Immature natural killer cell (primary cell): ENCODE measurements around the gene TEAD2. TPM values are rescaled to one million over a fixed set of nuclear protein-coding genes. Genes with fewer than 3 reads are reported as not detected.
"Not testable (repeated sequence)": the region's sequence is repeated elsewhere in the genome, so short reads cannot be mapped to it uniquely, and the experiment has no call there.

Experiments
- DNase-seq, 3 donors: peaks; one replicate each; pipeline ENCODE4 v3.0.0; 2022; ENCODE audit warnings: mixed read lengths in 1 of 3
- H3K27ac Mint-ChIP-seq, 6 donors: one replicate each; pipeline ENCODE4 v1.8.0; 2020; ENCODE audit warnings: mixed read lengths in 6 of 6, mild to moderate bottlenecking in 5 of 6, inconsistent platforms in 4 of 6, moderate library complexity in 3 of 6
- H3K27me3 Mint-ChIP-seq, 3 donors: one replicate each; pipeline ENCODE4 v1.8.0; 2020 to 2021; ENCODE audit warnings: low read depth in 3 of 3, mild to moderate bottlenecking in 3 of 3, mixed read lengths in 3 of 3, moderate library complexity in 3 of 3, inconsistent platforms in 1 of 3
- H3K36me3 Mint-ChIP-seq, 3 donors: one replicate each; pipeline ENCODE4 v1.8.0; 2020; ENCODE audit warnings: mixed read lengths in 3 of 3, inconsistent platforms in 2 of 3, mild to moderate bottlenecking in 2 of 3
- H3K4me1 Mint-ChIP-seq, 2 donors: one replicate each; pipeline ENCODE4 v1.8.0; 2020; ENCODE audit warnings: inconsistent platforms in 2 of 2, mild to moderate bottlenecking in 2 of 2, mixed read lengths in 2 of 2, moderate library complexity in 1 of 2
- H3K4me3 Mint-ChIP-seq, 5 donors: one replicate each; pipeline ENCODE4 v1.8.0; 2020; ENCODE audit warnings: mild to moderate bottlenecking in 5 of 5, mixed read lengths in 5 of 5, inconsistent platforms in 3 of 5, moderate library complexity in 3 of 5
- H3K9me3 Mint-ChIP-seq, 6 donors: one replicate each; pipeline ENCODE4 v1.8.0; 2020; ENCODE audit warnings: mild to moderate bottlenecking in 6 of 6, mixed read lengths in 6 of 6, inconsistent platforms in 4 of 6, moderate library complexity in 3 of 6
- polyA plus RNA-seq, 3 donors: library from polyadenylated mRNA; unstranded; fragments of 300-500 nt; fragmentation: Illumina TruSeq; gene quantifications; one replicate each; pipeline ENCODE4 v1.2.3, GENCODE V29; 2021

Gene TEAD2
- polyA plus RNA-seq, 3 donors from 2014 or later, result not detected

DNA sequence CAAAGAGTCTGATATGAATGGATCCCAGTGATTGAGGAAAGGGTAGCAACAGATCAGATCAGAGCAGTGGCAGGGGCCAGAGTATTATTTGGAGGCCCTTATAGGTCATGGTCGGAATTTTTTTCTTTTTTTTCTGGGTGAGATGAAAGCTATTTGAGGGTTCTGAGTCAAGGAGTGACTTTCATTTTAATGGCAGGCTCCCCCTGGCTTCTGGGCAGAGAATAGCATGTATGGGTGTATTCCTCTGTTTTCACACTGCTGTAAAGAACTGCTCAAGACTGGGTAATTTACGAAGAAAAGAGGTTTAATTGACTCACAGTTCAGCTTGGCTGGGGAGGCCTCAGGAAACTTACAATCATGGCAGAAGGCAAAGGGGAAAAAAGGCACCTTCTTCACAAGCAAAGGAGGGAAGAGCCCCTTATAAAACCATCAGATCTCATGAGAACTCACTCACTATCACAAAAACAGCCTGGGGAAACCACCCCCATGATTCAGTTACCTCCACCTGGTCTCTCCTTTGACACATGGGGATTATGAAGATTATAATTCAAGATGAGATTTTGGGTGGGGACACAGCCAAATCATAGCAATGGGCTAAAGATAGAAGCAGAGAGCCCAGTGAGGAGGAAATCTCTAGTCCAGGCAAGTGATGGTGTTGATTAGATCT is 34.2 kb downstream of the TEAD2 start:
- Mint-ChIP-seq H3K36me3 (peaks cover 14 to 36% (median 33%) of the 10 kb centered on the region in 3 donors), H3K4me1 (peaks cover 39 to 58% of the 10 kb centered on the region in 2 donors), H3K27ac (peak overlapping the region in 5 of 6 donors; percentile 18 to 43 (median 21)), H3K4me3 (no peak overlapping the region), H3K9me3 (no peaks in the 10 kb centered on the region), H3K27me3 (peaks cover 0 to 3% (median 0%) of the 10 kb centered on the region in 3 donors)
- peak in 1 of 3 donors; percentile 27 for DNase-seq

DNA sequence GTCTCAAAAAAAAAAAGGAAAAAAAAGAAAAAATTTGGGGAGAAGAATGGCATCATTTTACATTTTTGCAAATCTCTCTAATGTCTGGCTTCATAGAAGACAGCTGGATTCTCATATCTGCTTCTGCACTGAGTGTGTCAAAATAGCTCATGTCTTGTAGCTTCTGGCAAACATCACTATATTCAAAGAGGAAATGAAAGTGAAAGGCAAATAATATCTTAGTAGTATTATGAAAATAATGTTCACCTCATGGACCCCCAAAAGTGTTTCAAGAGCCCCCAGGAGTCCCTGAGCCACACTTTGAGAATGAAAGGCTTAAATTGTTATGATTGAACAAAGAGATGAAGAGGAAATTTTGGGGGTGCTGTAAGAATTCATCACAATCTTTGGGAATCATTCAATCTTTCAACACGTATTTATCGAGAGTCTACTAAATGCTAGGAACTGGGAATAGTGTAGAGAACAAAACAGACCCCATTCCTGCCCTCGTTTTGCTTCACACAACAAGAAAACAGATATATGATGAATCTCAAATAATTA is 36.0 kb downstream of the TEAD2 start:
- Mint-ChIP-seq H3K36me3 (peaks cover 17 to 37% (median 35%) of the 10 kb centered on the region in 3 donors), H3K9me3 (no peaks in the 10 kb centered on the region), H3K4me3 (no peak overlapping the region), H3K4me1 (peaks cover 23 to 41% of the 10 kb centered on the region in 2 donors), H3K27ac (no peak overlapping the region), H3K27me3 (peaks cover 0 to 3% (median 0%) of the 10 kb centered on the region in 3 donors)
- no peak for DNase-seq

DNA sequence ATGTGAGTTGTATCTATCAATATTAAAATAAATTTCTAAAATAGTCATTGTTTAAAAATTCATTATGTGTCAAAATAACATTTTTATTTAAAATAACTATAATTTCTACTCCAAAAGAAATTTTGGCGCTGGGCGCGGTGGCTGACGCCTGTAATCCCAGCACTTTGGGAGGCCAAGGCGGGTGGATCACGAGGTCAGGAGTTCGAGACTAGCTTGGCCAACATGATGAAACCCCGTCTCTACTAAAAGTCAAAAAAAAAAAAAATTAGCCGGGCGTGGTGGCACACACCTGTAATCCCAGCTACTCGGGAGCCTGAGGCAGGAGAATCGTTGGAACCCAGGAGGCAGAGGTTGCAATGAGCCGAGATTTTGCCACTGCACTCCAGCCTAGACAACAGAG is 36.5 kb downstream of the TEAD2 start:
- H3K27ac Mint-ChIP-seq, H3K9me3 Mint-ChIP-seq, H3K4me3 Mint-ChIP-seq, H3K27me3 Mint-ChIP-seq, DNase-seq: not testable (repeated sequence)
- Mint-ChIP-seq H3K36me3 (peaks cover 17 to 39% (median 37%) of the 10 kb centered on the region in 3 donors), H3K4me1 (peaks cover 23 to 37% of the 10 kb centered on the region in 2 donors)

DNA sequence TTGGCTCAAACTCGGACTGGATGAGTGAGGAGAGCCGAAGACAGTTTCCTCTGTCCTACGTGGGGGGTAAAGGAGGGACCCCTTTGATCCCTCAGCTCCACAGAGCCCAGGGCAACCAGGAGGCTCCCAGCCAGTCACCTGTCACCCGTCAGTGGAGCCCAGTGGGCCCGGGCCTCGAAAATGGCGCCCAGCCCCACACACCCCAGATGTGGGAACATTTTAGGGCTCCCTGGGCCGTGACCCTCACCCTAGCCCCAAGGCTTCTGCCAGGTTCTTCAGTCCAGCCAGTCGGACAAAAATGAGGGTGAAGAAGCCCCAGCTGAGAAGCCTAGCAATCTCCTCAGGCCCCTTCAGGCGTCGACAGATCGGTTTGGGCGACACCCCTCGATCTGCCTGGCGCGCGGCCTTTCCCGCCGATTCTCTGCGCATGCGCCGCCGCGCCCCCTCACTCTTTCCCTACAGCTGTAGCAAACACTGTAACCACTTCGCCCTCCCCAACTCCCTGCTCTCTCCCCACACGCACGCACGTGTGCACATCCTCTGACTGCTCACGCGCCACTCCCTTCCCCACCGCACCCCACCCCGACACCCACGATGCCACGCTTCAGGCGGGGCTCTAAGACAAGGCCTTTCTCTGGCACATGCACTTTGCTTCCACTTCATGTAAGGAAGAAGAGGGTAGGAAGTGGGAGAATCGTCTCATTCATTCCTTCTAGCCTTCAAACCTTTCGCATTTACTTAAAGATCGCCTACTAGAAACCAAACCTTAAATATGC is 37.2 kb downstream of the TEAD2 start, which contains the start of gene SLC6A16:
Gene SLC6A16 (minus strand): TSS at position 391 of the 776 bp plus-strand sequence. CDS start 13,844 bp downstream, outside the sequence.
- H3K9me3 Mint-ChIP-seq, result peaks cover 0 to 4% (median 0%) of the 10 kb centered on the region in 6 donors
- H3K36me3 Mint-ChIP-seq, result peaks cover 12 to 41% (median 32%) of the 10 kb centered on the region in 3 donors
- H3K4me3 Mint-ChIP-seq, result no peak within 1 kb of the TSS
- H3K4me1 Mint-ChIP-seq, result peaks cover 20 to 31% of the 10 kb centered on the region in 2 donors
- no peak within 1 kb of the TSS for H3K27ac Mint-ChIP-seq
- peaks cover 0 to 3% (median 0%) of the 10 kb centered on the region in 3 donors for H3K27me3 Mint-ChIP-seq
- DNase-seq, result no peak

DNA sequence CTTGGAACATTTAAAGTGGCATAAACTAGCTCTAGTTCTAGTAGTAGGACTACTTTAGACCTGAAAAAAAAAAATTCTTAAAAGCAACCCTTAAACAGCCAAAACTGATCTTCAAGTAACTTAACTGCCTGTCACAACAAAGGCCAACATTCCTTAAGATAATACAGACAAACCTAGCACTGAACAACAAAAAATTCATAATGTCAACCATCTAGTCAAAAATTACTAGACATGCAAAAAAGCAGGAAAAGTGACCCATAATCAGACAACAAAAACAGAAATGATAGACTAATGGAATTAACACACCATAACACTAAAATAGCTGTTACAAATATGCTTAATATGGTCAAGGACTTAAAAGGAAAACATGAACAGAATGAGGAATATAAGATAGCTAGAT is 43.9 kb downstream of the TEAD2 start:
- no peak overlapping the region for H3K4me3 Mint-ChIP-seq
- H3K9me3 Mint-ChIP-seq, result peaks cover 0 to 15% (median 8%) of the 10 kb centered on the region in 6 donors
- no peaks in the 10 kb centered on the region for H3K27me3 Mint-ChIP-seq
- peaks cover 4 to 19% of the 10 kb centered on the region in 2 donors for H3K4me1 Mint-ChIP-seq
- peaks cover 26 to 52% (median 47%) of the 10 kb centered on the region in 3 donors for H3K36me3 Mint-ChIP-seq
- no peak overlapping the region for H3K27ac Mint-ChIP-seq
- DNase-seq, result no peak

DNA sequence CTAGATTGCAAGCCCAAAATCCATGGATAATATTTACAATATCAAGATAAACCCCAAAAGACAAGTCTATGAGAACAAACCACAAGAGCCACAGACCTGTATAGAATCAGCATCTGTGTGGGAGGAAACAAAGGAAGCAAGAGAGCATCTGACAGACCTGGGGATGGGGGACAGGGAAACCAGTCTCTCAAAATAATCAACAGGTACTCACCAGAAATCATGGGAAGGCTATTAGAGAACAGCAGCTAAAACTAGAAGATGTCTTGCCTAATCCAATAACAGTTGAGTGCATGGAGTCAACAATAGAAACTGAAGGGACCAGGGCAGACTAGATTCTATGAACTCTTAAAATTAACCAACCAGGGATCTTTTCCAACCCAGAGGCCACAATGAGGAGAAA is 45.9 kb downstream of the TEAD2 start:
- H3K9me3 Mint-ChIP-seq, result peaks cover 0 to 15% (median 8%) of the 10 kb centered on the region in 6 donors
- no peak overlapping the region for H3K4me3 Mint-ChIP-seq
- H3K4me1 Mint-ChIP-seq, result peaks cover 4 to 19% of the 10 kb centered on the region in 2 donors
- H3K36me3 Mint-ChIP-seq, result peaks cover 28 to 50% (median 38%) of the 10 kb centered on the region in 3 donors
- H3K27ac Mint-ChIP-seq, result no peak overlapping the region
- no peak for DNase-seq
- H3K27me3 Mint-ChIP-seq, result no peaks in the 10 kb centered on the region

DNA sequence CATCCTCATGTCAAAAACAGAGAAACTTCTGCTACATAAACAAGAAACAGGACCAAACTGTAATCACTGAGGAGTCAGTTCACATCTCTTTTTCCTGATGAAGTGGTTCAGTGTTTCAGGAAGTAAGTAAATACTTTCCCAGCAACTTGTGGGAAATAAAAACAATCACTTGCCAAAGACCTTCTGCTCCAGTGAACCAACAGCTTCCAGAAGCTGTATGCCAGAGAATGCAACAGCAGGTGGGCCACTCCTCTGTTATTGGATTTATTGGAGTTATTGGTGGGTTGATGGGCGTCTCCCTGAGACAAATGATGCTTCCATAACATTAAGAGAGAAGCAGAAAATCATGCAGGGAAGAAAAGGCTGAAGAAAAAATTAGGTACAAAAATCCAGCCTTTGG is 47.1 kb downstream of the TEAD2 start:
- Mint-ChIP-seq H3K4me1 (peaks cover 4 to 19% of the 10 kb centered on the region in 2 donors), H3K27me3 (peaks cover 0 to 1% (median 0%) of the 10 kb centered on the region in 3 donors), H3K36me3 (peaks cover 33 to 60% (median 40%) of the 10 kb centered on the region in 3 donors), H3K27ac (peak overlapping the region in 2 of 6 donors; percentile 16 to 25), H3K4me3 (no peak overlapping the region), H3K9me3 (peaks cover 0 to 12% (median 8%) of the 10 kb centered on the region in 6 donors)
- no peak for DNase-seq

DNA sequence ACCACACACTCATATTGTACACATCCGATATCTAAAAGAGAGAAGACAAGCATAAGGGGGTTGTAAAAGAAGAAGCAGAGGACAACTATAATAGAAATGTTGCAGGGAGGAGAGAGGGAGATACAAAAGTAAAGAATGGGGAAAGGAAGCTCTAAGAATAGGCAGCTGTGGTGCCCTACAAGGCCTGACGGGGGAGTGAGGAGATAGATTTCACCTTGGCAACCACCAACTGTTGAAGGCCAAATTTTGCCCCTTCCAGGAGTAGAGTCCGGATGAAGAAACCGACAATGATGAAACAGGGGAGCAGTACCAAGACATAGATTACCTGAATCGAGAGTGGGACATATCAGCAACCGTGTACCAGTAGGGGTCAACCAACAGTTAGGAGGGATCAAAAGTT is 53.1 kb downstream of the TEAD2 start:
- Mint-ChIP-seq H3K4me3 (no peak overlapping the region), H3K9me3 (no peaks in the 10 kb centered on the region)

DNA sequence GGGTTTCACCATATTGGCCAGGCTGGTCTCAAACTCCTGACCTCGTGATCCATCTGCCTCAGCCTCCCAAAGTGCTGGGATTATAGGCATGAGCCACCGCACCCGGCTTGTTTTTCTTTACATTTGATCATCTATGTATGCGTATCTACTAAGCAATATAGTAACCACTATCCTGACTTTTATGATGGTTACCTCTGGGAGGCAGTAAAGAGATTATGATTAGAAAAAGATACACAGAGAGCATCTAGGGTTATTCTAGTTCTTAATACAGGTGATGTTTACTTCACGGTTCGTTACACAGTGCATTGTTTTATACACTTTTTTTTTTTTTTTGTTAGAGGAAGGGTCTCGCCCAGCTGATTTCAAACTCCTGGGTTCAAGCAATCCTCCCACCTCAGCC is 55.5 kb downstream of the TEAD2 start:
- H3K4me1 Mint-ChIP-seq, H3K4me3 Mint-ChIP-seq, H3K27ac Mint-ChIP-seq, DNase-seq, H3K9me3 Mint-ChIP-seq, H3K27me3 Mint-ChIP-seq: not testable (repeated sequence)
- peaks cover 23 to 35% (median 26%) of the 10 kb centered on the region in 3 donors for H3K36me3 Mint-ChIP-seq

More for the DNA sequence above, 53.1 kb downstream of the TEAD2 start:
- Mint-ChIP-seq H3K4me1 (no peaks in the 10 kb centered on the region), H3K27me3 (peaks cover 0 to 1% (median 0%) of the 10 kb centered on the region in 3 donors), H3K36me3 (peaks cover 12 to 33% (median 27%) of the 10 kb centered on the region in 3 donors), H3K27ac (peak overlapping the region in 1 of 6 donors; percentile 47)
- no peak for DNase-seq

DNA sequence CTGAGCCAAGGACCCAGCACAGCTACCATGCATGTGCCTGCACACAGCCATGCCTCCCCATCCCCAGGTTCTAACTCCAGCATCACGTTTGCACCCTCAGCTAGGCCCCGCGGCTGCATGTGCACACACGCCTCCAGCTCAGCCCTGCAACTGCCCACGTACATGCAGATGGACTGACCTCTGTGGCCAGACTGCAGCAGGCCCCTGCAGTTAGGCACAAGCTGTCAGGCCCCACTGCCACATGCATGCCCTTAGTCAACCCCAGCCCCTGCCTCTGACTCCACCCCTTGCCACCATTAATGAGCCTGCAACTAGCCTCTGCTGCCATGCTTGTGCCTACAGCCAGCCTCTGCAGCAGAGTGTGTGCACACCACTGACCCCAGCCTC is 60.4 kb downstream of the TEAD2 start:
- H3K9me3 Mint-ChIP-seq, result peaks cover 0 to 6% (median 0%) of the 10 kb centered on the region in 6 donors
- H3K4me3 Mint-ChIP-seq, result no peak overlapping the region
- DNase-seq, result no peak
- peaks cover 0 to 4% (median 0%) of the 10 kb centered on the region in 3 donors for H3K27me3 Mint-ChIP-seq
- peaks cover 7 to 12% of the 10 kb centered on the region in 2 donors for H3K4me1 Mint-ChIP-seq
- H3K27ac Mint-ChIP-seq, result no peak overlapping the region
- peaks cover 3 to 15% (median 11%) of the 10 kb centered on the region in 3 donors for H3K36me3 Mint-ChIP-seq

DNA sequence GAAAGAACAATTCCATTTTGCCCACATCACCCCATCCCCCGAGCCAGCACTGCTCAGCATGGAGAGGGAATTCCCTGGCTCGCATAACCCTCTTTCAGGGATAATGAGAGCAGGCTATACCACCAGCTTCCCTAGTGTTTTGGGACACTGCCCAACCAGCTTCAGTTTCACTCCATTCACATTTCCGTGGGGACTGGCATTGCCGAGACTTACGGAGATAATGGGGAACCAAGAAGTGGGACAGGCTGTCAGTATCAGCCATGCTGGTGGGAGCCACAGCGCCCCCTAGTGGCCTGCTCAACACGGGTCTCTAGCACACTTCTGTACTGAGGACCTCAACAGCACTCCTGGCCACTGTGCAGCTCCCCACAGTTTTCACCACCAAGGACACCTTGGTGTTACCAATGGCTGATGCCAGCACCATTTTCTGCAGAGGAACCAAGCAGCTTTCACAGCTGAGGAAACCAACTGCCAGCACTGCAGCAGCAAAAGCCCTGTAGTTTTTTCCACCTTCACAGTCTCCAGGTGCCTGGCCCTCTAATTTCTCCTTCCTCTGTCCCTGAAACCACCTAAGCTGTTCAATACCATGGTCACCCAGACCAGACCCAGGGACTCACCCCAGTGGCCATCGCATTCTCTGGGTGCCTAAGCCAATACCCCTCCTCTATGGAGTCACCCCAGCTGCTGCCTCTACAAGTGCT is 60.9 kb downstream of the TEAD2 start:
- H3K4me3 Mint-ChIP-seq, result no peak overlapping the region
- peak; percentile 52 to 62 (median 60) for DNase-seq
- no peak overlapping the region for H3K27ac Mint-ChIP-seq
- peaks cover 0 to 6% (median 0%) of the 10 kb centered on the region in 6 donors for H3K9me3 Mint-ChIP-seq
- peaks cover 7 to 12% of the 10 kb centered on the region in 2 donors for H3K4me1 Mint-ChIP-seq
- H3K36me3 Mint-ChIP-seq, result peaks cover 3 to 15% (median 11%) of the 10 kb centered on the region in 3 donors
- H3K27me3 Mint-ChIP-seq, result peaks cover 0 to 4% (median 0%) of the 10 kb centered on the region in 3 donors

DNA sequence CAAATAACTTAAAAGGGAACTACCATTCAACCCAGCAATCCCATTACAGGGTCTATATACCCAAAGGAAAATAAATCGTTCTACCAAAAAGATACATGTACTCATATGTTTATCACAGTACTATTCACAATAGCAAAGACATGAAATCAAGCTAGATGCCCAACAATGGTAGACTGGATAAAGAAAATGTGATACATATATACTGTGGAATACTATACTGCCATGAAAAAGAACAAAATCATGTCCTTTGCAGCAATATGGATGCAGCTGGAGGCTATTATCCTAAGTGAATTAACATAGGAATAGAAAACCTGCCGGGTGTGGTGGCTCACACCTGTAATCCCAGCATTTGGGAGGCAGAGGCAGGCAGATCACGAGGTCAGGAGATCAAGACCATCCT is 63.6 kb downstream of the TEAD2 start:
- peaks cover 7 to 12% of the 10 kb centered on the region in 2 donors for H3K4me1 Mint-ChIP-seq
- H3K27ac Mint-ChIP-seq, H3K9me3 Mint-ChIP-seq, DNase-seq, H3K4me3 Mint-ChIP-seq, H3K27me3 Mint-ChIP-seq: not testable (repeated sequence)
- peaks cover 3 to 15% (median 8%) of the 10 kb centered on the region in 3 donors for H3K36me3 Mint-ChIP-seq

DNA sequence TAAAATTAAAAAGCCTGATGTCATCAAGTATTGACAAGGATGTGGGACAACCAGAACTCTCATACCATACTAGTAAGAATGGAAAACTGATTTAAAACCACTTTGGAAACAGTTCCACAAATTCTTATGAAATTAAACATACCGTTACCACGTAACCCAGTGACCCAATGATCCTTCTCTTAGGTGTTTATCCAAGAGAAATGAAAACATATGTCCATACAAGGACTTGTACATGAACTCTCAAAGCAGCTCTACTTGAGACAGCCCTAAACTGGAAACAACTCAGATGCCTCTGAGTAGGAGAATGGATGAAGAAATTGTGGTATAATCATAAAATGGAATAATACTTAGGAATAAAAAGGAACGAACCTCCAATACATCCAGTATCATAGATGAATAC is 64.8 kb downstream of the TEAD2 start:
- Mint-ChIP-seq H3K36me3 (peaks cover 0 to 6% (median under 1%) of the 10 kb centered on the region in 3 donors), H3K4me1 (peaks cover 7 to 12% of the 10 kb centered on the region in 2 donors), H3K4me3 (no peak overlapping the region), H3K27me3 (peaks cover 0 to 2% (median 0%) of the 10 kb centered on the region in 3 donors), H3K27ac (no peak overlapping the region), H3K9me3 (no peaks in the 10 kb centered on the region)
- DNase-seq, result no peak
